Neural progenitor cell (in vitro differentiated cells): Measurements from ENCODE around the gene SUSD1. TPM values are rescaled to one million over a fixed set of nuclear protein-coding genes. Genes with fewer than 3 reads are reported as not detected.
A peak's percentile ranks its signal among the peaks of the same experiment; 100 is the strongest.

Experiments used
- DNase-seq: peaks from one replicate; pipeline ENCODE4 v3.0.0-alpha.2; 2016; ENCODE audit warnings: low spot score
- H2AFZ ChIP-seq: fragments of 200-600 bp; sonication (generic); replicated peaks from 2 replicates; pipeline ENCODE4 v1.6.1; 2016; ENCODE audit warnings: antibody characterized with exemption
- H3F3A ChIP-seq: fragments of 200-600 bp; sonication (generic); 2 replicates; pipeline ENCODE4 v1.6.1; 2016; ENCODE audit warnings: antibody characterized with exemption, low read depth
- H3K27ac ChIP-seq: fragments of 200-600 bp; sonication (generic); 2 replicates; pipeline ENCODE4 v1.5.1; 2016; ENCODE audit warnings: mild to moderate bottlenecking
- H3K27me3 ChIP-seq: fragments of 200-600 bp; sonication (generic); 2 replicates; pipeline ENCODE4 v1.6.1; 2016; ENCODE audit warnings: mild to moderate bottlenecking, moderate library complexity
- H3K36me3 ChIP-seq: fragments of 200-600 bp; sonication (generic); 2 replicates; pipeline ENCODE4 v1.5.1; 2016
- H3K4me1 ChIP-seq: fragments of 200-600 bp; sonication (generic); 2 replicates; pipeline ENCODE4 v1.6.1; 2016; ENCODE audit warnings: mixed run types
- H3K4me2 ChIP-seq: fragments of 200-600 bp; sonication (generic); 2 replicates; pipeline ENCODE4 v1.6.1; 2016
- H3K4me3 ChIP-seq: fragments of 200-600 bp; sonication (generic); 2 replicates; pipeline ENCODE4 v1.5.1; 2016
- H3K79me2 ChIP-seq: fragments of 200-600 bp; sonication (generic); 2 replicates; pipeline ENCODE4 v1.6.1; 2016; ENCODE audit warnings: low read depth
- H3K9ac ChIP-seq: fragments of 200-600 bp; sonication (generic); 2 replicates; pipeline ENCODE4 v1.6.1; 2016
- H3K9me3 ChIP-seq: fragments of 200-600 bp; sonication (generic); 2 replicates; pipeline ENCODE4 v1.5.1; 2016; ENCODE audit warnings: low read depth
- H4K20me1 ChIP-seq: fragments of 200-600 bp; sonication (generic); 2 replicates; pipeline ENCODE4 v1.6.1; 2016; ENCODE audit warnings: low read depth
- H3K27ac Mint-ChIP-seq: 3 replicates; pipeline ENCODE4 v1.8.0; 2021; ENCODE audit warnings: mixed read lengths
- H3K27me3 Mint-ChIP-seq: 2 replicates; pipeline ENCODE4 v1.8.0; 2022; ENCODE audit warnings: low read depth, mild to moderate bottlenecking, inconsistent platforms, moderate library complexity, mixed read lengths; ENCODE audit not compliant: insufficient read depth
- H3K36me3 Mint-ChIP-seq: 3 replicates; pipeline ENCODE4 v1.8.0; 2021; ENCODE audit warnings: mixed read lengths
- H3K4me1 Mint-ChIP-seq: 3 replicates; pipeline ENCODE4 v1.8.0; 2021; ENCODE audit warnings: mixed read lengths
- H3K4me3 Mint-ChIP-seq: 3 replicates; pipeline ENCODE4 v1.8.0; 2021; ENCODE audit warnings: mild to moderate bottlenecking, moderate library complexity, mixed read lengths
- H3K9me3 Mint-ChIP-seq: 3 replicates; pipeline ENCODE4 v1.8.0; 2020; ENCODE audit warnings: mixed read lengths
- EZH2 ChIP-seq: fragments of 200-600 bp; sonication (generic); IDR thresholded peaks from 2 replicates; pipeline ENCODE4 v1.6.1; 2017; ENCODE audit warnings: antibody characterized with exemption, mild to moderate bottlenecking, moderate library complexity
- EZH2phosphoT487 ChIP-seq: fragments of 200-600 bp; sonication (generic); IDR thresholded peaks from 2 replicates; pipeline ENCODE4 v1.6.1; 2017; ENCODE audit warnings: antibody characterized with exemption
- total RNA-seq: library from RNA; depleted of rRNA; stranded (reverse); fragments of >200 nt; gene quantifications from 2 replicates; pipeline ENCODE4 v1.2.3, GENCODE V29; 2015; ENCODE audit warnings: low replicate concordance
- TF ChIP-seq, protein P1 (sequence below): fragments of 200-600 bp; sonication (generic); IDR thresholded peaks from 2 replicates; pipeline ENCODE4 v1.5.1; 2017; ENCODE audit warnings: antibody characterized with exemption, mild to moderate bottlenecking

SUSD1 gene
- total RNA-seq, 1 donor from 2014 or later = 12.0 TPM

- Histone ChIP-seq H3K9ac (no peak overlapping the region), H3K27ac (no peak overlapping the region), H3F3A (no peaks in the 10 kb centered on the region), H3K9me3 (no peaks in the 10 kb centered on the region), H3K79me2 (no peaks in the 10 kb centered on the region), H4K20me1 (no peaks in the 10 kb centered on the region), H3K4me1 (no peaks in the 10 kb centered on the region), H3K4me2 (no peak overlapping the region), H3K4me3 (no peak overlapping the region), H3K36me3 (no peaks in the 10 kb centered on the region), H2AFZ (no peak overlapping the region), H3K27me3 (no peaks in the 10 kb centered on the region)
- no peak for TF ChIP-seq EZH2
- TF ChIP-seq, protein P1, sequence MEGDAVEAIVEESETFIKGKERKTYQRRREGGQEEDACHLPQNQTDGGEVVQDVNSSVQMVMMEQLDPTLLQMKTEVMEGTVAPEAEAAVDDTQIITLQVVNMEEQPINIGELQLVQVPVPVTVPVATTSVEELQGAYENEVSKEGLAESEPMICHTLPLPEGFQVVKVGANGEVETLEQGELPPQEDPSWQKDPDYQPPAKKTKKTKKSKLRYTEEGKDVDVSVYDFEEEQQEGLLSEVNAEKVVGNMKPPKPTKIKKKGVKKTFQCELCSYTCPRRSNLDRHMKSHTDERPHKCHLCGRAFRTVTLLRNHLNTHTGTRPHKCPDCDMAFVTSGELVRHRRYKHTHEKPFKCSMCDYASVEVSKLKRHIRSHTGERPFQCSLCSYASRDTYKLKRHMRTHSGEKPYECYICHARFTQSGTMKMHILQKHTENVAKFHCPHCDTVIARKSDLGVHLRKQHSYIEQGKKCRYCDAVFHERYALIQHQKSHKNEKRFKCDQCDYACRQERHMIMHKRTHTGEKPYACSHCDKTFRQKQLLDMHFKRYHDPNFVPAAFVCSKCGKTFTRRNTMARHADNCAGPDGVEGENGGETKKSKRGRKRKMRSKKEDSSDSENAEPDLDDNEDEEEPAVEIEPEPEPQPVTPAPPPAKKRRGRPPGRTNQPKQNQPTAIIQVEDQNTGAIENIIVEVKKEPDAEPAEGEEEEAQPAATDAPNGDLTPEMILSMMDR = no peak
- no peak for TF ChIP-seq EZH2phosphoT487
- Mint-ChIP-seq H3K9me3 (no peaks in the 10 kb centered on the region), H3K27me3 (peaks cover 2% of the 10 kb centered on the region), H3K4me1 (peaks cover 5% of the 10 kb centered on the region), H3K36me3 (no peaks in the 10 kb centered on the region), H3K4me3 (no peak overlapping the region), H3K27ac (no peak overlapping the region)
- DNase-seq = no peak
Measured at GRCh38 chr9:112145886-112146285, 29.2 kb downstream of the SUSD1 start.

DNA sequence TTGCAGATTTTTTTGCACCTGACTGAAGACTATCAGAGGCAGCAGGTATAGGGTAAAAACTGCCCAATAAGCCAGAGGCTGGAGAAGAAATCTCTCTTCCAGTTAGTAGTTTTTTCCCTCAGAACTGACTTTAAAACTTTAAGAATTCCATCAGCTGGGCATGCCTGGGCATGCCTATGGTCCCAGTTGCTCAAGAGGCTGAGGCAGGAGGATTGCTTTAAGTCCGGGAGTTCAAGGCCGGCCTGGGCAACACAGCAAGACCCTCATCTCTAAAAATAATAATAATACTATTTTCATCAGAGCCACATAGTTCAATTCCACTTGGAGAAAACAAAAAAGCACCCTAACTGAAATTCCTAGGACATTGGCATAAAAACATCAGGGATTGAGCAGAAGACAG lies 30.3 kb downstream of the SUSD1 start:
- Histone ChIP-seq H3K9me3 (no peaks in the 10 kb centered on the region), H3K4me2 (no peak overlapping the region), H3K27me3 (no peaks in the 10 kb centered on the region), H3K27ac (peak overlapping the region; percentile 46), H3K4me1 (no peaks in the 10 kb centered on the region), H3F3A (no peaks in the 10 kb centered on the region), H4K20me1 (no peaks in the 10 kb centered on the region), H2AFZ (no peak overlapping the region), H3K36me3 (no peaks in the 10 kb centered on the region), H3K79me2 (no peaks in the 10 kb centered on the region), H3K9ac (no peak overlapping the region), H3K4me3 (no peak overlapping the region)
- H3K9me3 Mint-ChIP-seq = no peaks in the 10 kb centered on the region
- no peak overlapping the region for H3K27ac Mint-ChIP-seq
- no peaks in the 10 kb centered on the region for H3K36me3 Mint-ChIP-seq
- H3K4me1 Mint-ChIP-seq = peaks cover 5% of the 10 kb centered on the region
- TF ChIP-seq EZH2phosphoT487 = no peak
- TF ChIP-seq, protein P1 = no peak
- TF ChIP-seq EZH2 = no peak
- H3K4me3 Mint-ChIP-seq = no peak overlapping the region
- H3K27me3 Mint-ChIP-seq = peaks cover 2% of the 10 kb centered on the region
- no peak for DNase-seq

DNA sequence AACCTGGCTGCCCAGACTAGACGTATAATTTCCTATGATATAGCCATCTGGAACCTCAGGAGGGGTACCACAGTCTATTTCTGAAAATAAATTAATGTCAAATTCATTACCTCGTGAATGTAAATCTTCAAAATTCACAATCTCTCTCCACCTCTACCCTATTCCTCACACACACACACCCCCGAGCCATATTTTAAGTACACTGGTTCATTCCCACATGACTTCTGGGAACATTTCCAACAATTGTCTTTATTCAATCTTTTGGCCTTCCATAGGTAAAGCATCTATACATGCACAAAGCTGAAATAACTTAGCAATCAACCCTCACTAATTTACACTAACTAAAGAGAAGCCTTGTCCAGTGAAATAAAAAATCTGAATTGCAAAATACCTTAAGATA lies 32.7 kb downstream of the SUSD1 start:
- Mint-ChIP-seq H3K9me3 (no peaks in the 10 kb centered on the region), H3K4me1 (no peaks in the 10 kb centered on the region), H3K36me3 (no peaks in the 10 kb centered on the region), H3K4me3 (no peak overlapping the region), H3K27ac (no peak overlapping the region), H3K27me3 (peaks cover 2% of the 10 kb centered on the region)
- no peaks in the 10 kb centered on the region for H4K20me1 ChIP-seq
- no peaks in the 10 kb centered on the region for H3F3A ChIP-seq
- no peaks in the 10 kb centered on the region for H3K79me2 ChIP-seq
- TF ChIP-seq EZH2 = no peak
- no peak for TF ChIP-seq EZH2phosphoT487
- TF ChIP-seq, protein P1 = no peak
- H3K9me3 ChIP-seq = no peaks in the 10 kb centered on the region
- no peak overlapping the region for H3K9ac ChIP-seq
- no peaks in the 10 kb centered on the region for H3K36me3 ChIP-seq
- no peak overlapping the region for H2AFZ ChIP-seq
- no peaks in the 10 kb centered on the region for H3K4me1 ChIP-seq
- H3K27ac ChIP-seq = no peak overlapping the region
- H3K4me3 ChIP-seq = no peak overlapping the region
- H3K27me3 ChIP-seq = no peaks in the 10 kb centered on the region
- no peak for DNase-seq
- H3K4me2 ChIP-seq = no peak overlapping the region
